LNCaP clone FGC (cell line): ENCODE data around the gene CFAP210.

Source experiments
- DNase-seq: peaks from one replicate; pipeline ENCODE4 v3.0.0-alpha.2; 2011; ENCODE audit warnings: low read depth
- H3K4me3 ChIP-seq: 2 replicates; pipeline ENCODE4 v1.5.1; 2011; ENCODE audit warnings: mild to moderate bottlenecking, low read depth, low read length, control low read depth
- TF ChIP-seq, protein P1 (sequence below): IDR thresholded peaks from 2 replicates; pipeline ENCODE4 v1.5.1; 2012; ENCODE audit warnings: mild to moderate bottlenecking; ENCODE audit not compliant: control insufficient read depth, insufficient read depth; ENCODE audit errors: extremely low read depth

The CFAP210 gene

DNA sequence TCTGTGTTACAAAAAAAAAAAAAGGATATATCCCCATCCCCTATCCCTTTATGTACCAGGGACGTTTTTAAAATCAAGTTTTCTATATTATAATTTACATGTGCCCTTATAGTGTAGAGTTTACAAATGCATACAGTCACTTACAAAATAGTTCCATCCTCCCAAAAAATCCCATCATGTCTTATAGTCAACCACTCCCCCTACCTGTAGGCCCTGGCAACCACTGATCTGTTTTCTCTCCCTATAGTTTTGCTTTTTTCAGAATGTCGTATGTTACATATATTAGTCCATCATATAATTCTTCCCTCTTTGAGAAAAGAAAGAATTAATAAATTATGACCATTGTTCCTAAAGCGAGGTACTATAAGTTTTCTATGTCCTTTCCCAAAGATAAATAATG lies 17.8 kb downstream of the CFAP210 start:
- no peak for DNase-seq
- TF ChIP-seq, protein P1, sequence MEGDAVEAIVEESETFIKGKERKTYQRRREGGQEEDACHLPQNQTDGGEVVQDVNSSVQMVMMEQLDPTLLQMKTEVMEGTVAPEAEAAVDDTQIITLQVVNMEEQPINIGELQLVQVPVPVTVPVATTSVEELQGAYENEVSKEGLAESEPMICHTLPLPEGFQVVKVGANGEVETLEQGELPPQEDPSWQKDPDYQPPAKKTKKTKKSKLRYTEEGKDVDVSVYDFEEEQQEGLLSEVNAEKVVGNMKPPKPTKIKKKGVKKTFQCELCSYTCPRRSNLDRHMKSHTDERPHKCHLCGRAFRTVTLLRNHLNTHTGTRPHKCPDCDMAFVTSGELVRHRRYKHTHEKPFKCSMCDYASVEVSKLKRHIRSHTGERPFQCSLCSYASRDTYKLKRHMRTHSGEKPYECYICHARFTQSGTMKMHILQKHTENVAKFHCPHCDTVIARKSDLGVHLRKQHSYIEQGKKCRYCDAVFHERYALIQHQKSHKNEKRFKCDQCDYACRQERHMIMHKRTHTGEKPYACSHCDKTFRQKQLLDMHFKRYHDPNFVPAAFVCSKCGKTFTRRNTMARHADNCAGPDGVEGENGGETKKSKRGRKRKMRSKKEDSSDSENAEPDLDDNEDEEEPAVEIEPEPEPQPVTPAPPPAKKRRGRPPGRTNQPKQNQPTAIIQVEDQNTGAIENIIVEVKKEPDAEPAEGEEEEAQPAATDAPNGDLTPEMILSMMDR: no peak
- H3K4me3 ChIP-seq: no peak overlapping the region

DNA sequence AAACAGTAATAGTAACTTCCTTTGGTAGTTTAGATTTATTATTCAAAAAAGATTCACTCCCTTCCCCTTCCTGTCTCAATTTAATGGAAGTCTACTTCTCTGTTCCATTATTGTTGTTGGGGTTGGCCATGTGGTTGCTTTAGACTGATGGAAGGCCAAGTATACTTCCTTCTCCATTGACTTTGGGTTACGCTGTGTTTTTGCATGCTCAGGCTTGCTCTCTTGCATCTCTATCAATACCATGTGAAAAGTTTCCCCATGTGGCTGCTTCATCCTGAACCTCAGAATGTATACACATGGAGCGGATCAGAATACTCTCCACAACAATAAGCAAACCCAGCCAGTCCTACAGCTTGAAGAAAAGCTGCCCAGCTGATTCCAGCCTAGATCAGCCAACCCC lies 20.3 kb downstream of the CFAP210 start:
- no peak for DNase-seq

DNA sequence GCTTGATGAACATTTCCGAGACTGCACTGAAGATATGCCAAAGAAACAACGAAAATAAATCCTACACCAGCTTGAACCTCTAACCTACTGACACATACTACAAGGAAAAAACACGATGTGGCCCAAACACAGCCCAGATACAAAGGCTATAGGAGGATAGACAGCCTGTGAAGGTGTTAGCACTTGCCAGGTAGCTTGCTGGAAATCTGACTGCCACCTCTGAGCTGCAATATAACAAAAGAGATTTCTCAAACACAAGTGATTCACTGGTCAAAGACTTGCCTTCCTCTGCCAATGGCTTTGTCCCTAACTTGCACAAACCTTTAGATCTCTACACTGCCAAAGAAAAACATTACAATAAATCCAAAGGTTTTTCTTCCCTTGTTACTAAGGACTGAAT lies 21.1 kb downstream of the CFAP210 start:
- H3K4me3 ChIP-seq: no peak overlapping the region
- DNase-seq: no peak
- TF ChIP-seq, protein P1: no peak

More for the DNA sequence above, 20.3 kb downstream of the CFAP210 start:
- TF ChIP-seq, protein P1: no peak
- H3K4me3 ChIP-seq: no peak overlapping the region

- no peak for DNase-seq
- TF ChIP-seq, protein P1: no peak
- no peak overlapping the region for H3K4me3 ChIP-seq
These were observed 21.8 kb downstream of the CFAP210 start for GRCh38 chr2:169672406-169672805.

DNA sequence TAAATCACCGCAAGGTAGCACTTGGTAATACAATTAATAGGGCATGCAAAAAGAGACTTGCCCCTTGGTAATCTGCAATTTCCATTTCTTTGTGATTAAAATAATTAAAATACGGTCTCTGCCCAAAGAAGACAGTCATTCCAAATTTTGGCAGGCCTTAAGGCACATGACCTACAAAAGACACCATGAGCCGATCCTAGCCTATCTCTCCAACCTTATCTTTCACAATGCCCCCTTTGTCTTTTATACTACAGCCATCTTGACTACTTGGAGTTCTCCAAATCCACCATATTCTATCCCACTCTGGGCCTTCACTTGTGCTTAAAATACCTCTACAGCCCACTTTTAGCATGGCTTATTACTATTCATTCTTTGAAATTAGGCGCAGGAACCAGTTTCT lies 23.3 kb downstream of the CFAP210 start:
- TF ChIP-seq, protein P1: no peak
- H3K4me3 ChIP-seq: no peak overlapping the region
- no peak for DNase-seq

DNA sequence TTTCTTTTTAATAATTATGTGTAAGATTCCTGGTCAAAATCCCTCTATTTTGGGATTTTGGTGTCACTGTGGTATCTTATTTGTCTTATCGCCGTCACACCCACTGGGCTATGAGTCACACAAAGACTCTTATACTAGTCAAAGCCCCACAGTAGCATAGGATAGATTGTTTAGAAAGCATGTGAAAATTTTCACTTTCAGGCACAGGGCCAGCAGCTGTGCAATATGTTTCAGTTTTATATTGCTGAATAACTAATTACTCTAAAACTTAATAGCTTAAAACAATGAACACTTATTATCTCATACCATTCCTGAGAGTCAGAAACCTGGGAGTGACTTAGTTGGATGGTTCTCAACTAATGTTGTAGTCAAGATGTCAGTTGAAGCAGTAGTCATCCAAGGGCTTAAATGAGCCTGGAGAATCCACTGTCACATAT lies 24.0 kb downstream of the CFAP210 start:
- TF ChIP-seq, protein P1: no peak
- no peak overlapping the region for H3K4me3 ChIP-seq
- DNase-seq: no peak

DNA sequence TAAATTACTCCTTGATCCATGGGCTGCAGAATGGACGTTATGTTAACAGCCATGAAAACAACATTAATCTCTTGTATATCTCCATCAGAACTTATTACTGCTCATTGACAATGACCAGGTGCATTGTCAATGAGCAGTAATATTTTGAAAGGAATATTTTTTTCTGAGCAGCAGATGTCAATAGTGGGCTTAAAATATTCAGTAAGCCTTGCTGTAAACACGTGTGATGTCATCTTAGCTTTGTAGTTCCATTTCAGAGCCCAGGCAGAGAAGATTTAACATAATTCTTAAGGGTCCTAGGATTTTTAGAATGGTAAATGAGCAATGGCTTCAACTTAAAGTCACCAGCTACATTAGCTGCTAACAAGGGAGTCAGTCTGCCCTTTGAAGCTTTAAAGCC lies 26.6 kb downstream of the CFAP210 start:
- DNase-seq: no peak
- TF ChIP-seq, protein P1: no peak
- no peak overlapping the region for H3K4me3 ChIP-seq
